ENCODE measurements around the gene ISG20L2. TPM values are rescaled to one million over a fixed set of nuclear protein-coding genes. Genes with fewer than 3 reads are reported as not detected.
A peak's percentile ranks its signal among the peaks of the same experiment; 100 is the strongest.

The ISG20L2 gene
- total and polyA plus RNA-seq, 5 donors from 2014 or later: 15.8 to 76.7 (median 17.7) TPM

GRCh38 chr1:156727926-156728598 is 504 bp downstream of the ISG20L2 start, which contains the start of gene METTL25B:
Gene METTL25B (plus strand): TSS chr1:156728469. CDS start chr1:156729105, 636 bp downstream.
- H3K4me1 Mint-ChIP-seq: peaks cover 7 to 31% (median 19%) of the 10 kb centered on the region in 4 donors
- Histone ChIP-seq H3K9me3 (ENCODE audit: control insufficient read depth in 2 of 2, low read length in 2 of 2) (no peaks in the 10 kb centered on the region), H3K4me1 (ENCODE audit: control insufficient read depth, insufficient read depth, low read length, poor library complexity, severe bottlenecking) (peaks cover 48% of the 10 kb centered on the region), H3K27me3 (ENCODE audit: control insufficient read depth, insufficient read depth, low read length) (no peaks in the 10 kb centered on the region), H3K4me3 (ENCODE audit: low read depth, low read length) (peak within 1 kb of the TSS; percentile 96), H3K36me3 (ENCODE audit: control insufficient read depth, insufficient read depth, low read length) (peaks cover 23% of the 10 kb centered on the region), H3K27ac (ENCODE audit: insufficient read depth, low read length, poor library complexity, severe bottlenecking) (peak within 1 kb of the TSS; percentile 99)
- no peaks in the 10 kb centered on the region for H3K27me3 Mint-ChIP-seq
- peak; percentile 57 to 61 for ATAC-seq (ENCODE audit: low read depth in 2 of 2)
- peaks cover 18% of the 10 kb centered on the region for H3K36me3 Mint-ChIP-seq
- no peak within 1 kb of the TSS for H3K4me3 Mint-ChIP-seq
- H3K9me3 Mint-ChIP-seq: no peaks in the 10 kb centered on the region
- DNase-seq: peak in 2 of 3 donors; percentile 72 to 89
- H3K27ac Mint-ChIP-seq: peak within 1 kb of the TSS in 2 of 3 donors; percentile 86 to 96

- no peaks in the 10 kb centered on the region for H3K27me3 Mint-ChIP-seq
- Histone ChIP-seq H3K9me3 (ENCODE audit: control insufficient read depth in 2 of 2, low read length in 2 of 2) (no peaks in the 10 kb centered on the region), H3K4me3 (ENCODE audit: low read depth, low read length) (peak overlapping the region; percentile 96), H3K27me3 (ENCODE audit: control insufficient read depth, insufficient read depth, low read length) (no peaks in the 10 kb centered on the region), H3K36me3 (ENCODE audit: control insufficient read depth, insufficient read depth, low read length) (peaks cover 28% of the 10 kb centered on the region), H3K27ac (ENCODE audit: insufficient read depth, low read length, poor library complexity, severe bottlenecking) (peak overlapping the region; percentile 99), H3K4me1 (ENCODE audit: control insufficient read depth, insufficient read depth, low read length, poor library complexity, severe bottlenecking) (peaks cover 48% of the 10 kb centered on the region)
- ATAC-seq (ENCODE audit: low read depth in 2 of 2) (no peak), DNase-seq (no peak)
- H3K27ac Mint-ChIP-seq: peak overlapping the region in 1 of 3 donors; percentile 96
- H3K4me1 Mint-ChIP-seq: peaks cover 7 to 31% (median 21%) of the 10 kb centered on the region in 4 donors
- no peaks in the 10 kb centered on the region for H3K9me3 Mint-ChIP-seq
- peaks cover 14% of the 10 kb centered on the region for H3K36me3 Mint-ChIP-seq
- H3K4me3 Mint-ChIP-seq: no peak overlapping the region
Measured at GRCh38 chr1:156727492-156727891, 1.1 kb downstream of the ISG20L2 start.

GRCh38 chr1:156726549-156727226 is 1.9 kb downstream of the ISG20L2 start:
- no peaks in the 10 kb centered on the region for H3K9me3 ChIP-seq (ENCODE audit: control insufficient read depth in 2 of 2, low read length in 2 of 2)
- Mint-ChIP-seq H3K4me1 (peaks cover 7 to 31% (median 21%) of the 10 kb centered on the region in 4 donors), H3K27me3 (no peaks in the 10 kb centered on the region), H3K27ac (no peak overlapping the region), H3K9me3 (no peaks in the 10 kb centered on the region), H3K36me3 (peaks cover 14% of the 10 kb centered on the region), H3K4me3 (no peak overlapping the region)
- no peaks in the 10 kb centered on the region for H3K27me3 ChIP-seq (ENCODE audit: control insufficient read depth, insufficient read depth, low read length)
- DNase-seq (peak in 2 of 3 donors; percentile 52 to 73), ATAC-seq (ENCODE audit: low read depth in 2 of 2) (no peak)
- H3K4me1 ChIP-seq (ENCODE audit: control insufficient read depth, insufficient read depth, low read length, poor library complexity, severe bottlenecking): peaks cover 48% of the 10 kb centered on the region
- peaks cover 33% of the 10 kb centered on the region for H3K36me3 ChIP-seq (ENCODE audit: control insufficient read depth, insufficient read depth, low read length)
- peak overlapping the region; percentile 99 for H3K27ac ChIP-seq (ENCODE audit: insufficient read depth, low read length, poor library complexity, severe bottlenecking)
- H3K4me3 ChIP-seq (ENCODE audit: low read depth, low read length): peak overlapping the region; percentile 96

- peaks cover 14% of the 10 kb centered on the region for H3K36me3 Mint-ChIP-seq
- no peak overlapping the region for H3K27ac Mint-ChIP-seq
- no peak overlapping the region for H3K4me3 Mint-ChIP-seq
- H3K9me3 Mint-ChIP-seq: no peaks in the 10 kb centered on the region
- Histone ChIP-seq H3K4me1 (ENCODE audit: control insufficient read depth, insufficient read depth, low read length, poor library complexity, severe bottlenecking) (peaks cover 48% of the 10 kb centered on the region), H3K27ac (ENCODE audit: insufficient read depth, low read length, poor library complexity, severe bottlenecking) (no peak overlapping the region), H3K27me3 (ENCODE audit: control insufficient read depth, insufficient read depth, low read length) (no peaks in the 10 kb centered on the region), H3K4me3 (ENCODE audit: low read depth, low read length) (peak overlapping the region; percentile 96), H3K9me3 (ENCODE audit: control insufficient read depth in 2 of 2, low read length in 2 of 2) (no peaks in the 10 kb centered on the region), H3K36me3 (ENCODE audit: control insufficient read depth, insufficient read depth, low read length) (peaks cover 42% of the 10 kb centered on the region)
- H3K27me3 Mint-ChIP-seq: no peaks in the 10 kb centered on the region
- peaks cover 7 to 30% (median 23%) of the 10 kb centered on the region in 4 donors for H3K4me1 Mint-ChIP-seq
- ATAC-seq (ENCODE audit: low read depth in 2 of 2): peak; percentile 13 to 29
- DNase-seq: peak; percentile 71 to 84 (median 79)
Measured at GRCh38 chr1:156725683-156726280, 2.8 kb downstream of the ISG20L2 start.

DNA sequence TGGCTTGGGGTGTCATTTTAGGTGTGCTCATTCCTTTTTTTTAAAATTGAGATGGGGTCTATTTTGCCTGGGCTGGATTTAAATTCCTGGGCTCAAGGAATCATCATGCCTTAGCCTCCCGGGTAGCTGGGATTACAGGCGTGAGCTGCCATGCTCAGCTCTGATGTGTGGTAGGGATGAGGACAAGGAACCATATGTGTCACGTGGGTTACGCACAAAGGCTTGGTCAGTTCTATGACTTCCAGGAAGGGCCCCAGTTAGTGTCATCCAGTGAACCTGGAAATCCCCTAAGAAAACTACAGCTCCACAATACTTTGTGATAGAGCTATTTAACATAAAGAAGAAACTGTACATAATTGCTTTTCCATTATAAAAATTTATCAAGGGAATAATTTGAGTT is 7.0 kb downstream of the ISG20L2 start:
- Histone ChIP-seq H3K27me3 (ENCODE audit: control insufficient read depth, insufficient read depth, low read length) (no peaks in the 10 kb centered on the region), H3K4me3 (ENCODE audit: low read depth, low read length) (no peak overlapping the region), H3K9me3 (ENCODE audit: control insufficient read depth in 2 of 2, low read length in 2 of 2) (no peaks in the 10 kb centered on the region), H3K36me3 (ENCODE audit: control insufficient read depth, insufficient read depth, low read length) (peaks cover 57% of the 10 kb centered on the region), H3K27ac (ENCODE audit: insufficient read depth, low read length, poor library complexity, severe bottlenecking) (no peak overlapping the region), H3K4me1 (ENCODE audit: control insufficient read depth, insufficient read depth, low read length, poor library complexity, severe bottlenecking) (peaks cover 27% of the 10 kb centered on the region)
- Mint-ChIP-seq H3K27ac (peak overlapping the region in 1 of 3 donors; percentile 11), H3K27me3 (no peaks in the 10 kb centered on the region), H3K4me3 (no peak overlapping the region), H3K36me3 (peaks cover 21% of the 10 kb centered on the region), H3K9me3 (no peaks in the 10 kb centered on the region), H3K4me1 (peaks cover 7 to 25% (median 13%) of the 10 kb centered on the region in 4 donors)
- DNase-seq (no peak), ATAC-seq (ENCODE audit: low read depth in 2 of 2) (no peak)

GRCh38 chr1:156721131-156721530 is 7.4 kb downstream of the ISG20L2 start:
- Mint-ChIP-seq H3K27ac (peak overlapping the region in 1 of 3 donors; percentile 11), H3K4me1 (peaks cover 7 to 29% (median 13%) of the 10 kb centered on the region in 4 donors), H3K27me3 (no peaks in the 10 kb centered on the region), H3K9me3 (no peaks in the 10 kb centered on the region), H3K36me3 (peaks cover 22% of the 10 kb centered on the region), H3K4me3 (no peak overlapping the region)
- Histone ChIP-seq H3K9me3 (ENCODE audit: control insufficient read depth in 2 of 2, low read length in 2 of 2) (no peaks in the 10 kb centered on the region), H3K4me1 (ENCODE audit: control insufficient read depth, insufficient read depth, low read length, poor library complexity, severe bottlenecking) (peaks cover 23% of the 10 kb centered on the region), H3K27ac (ENCODE audit: insufficient read depth, low read length, poor library complexity, severe bottlenecking) (no peak overlapping the region), H3K36me3 (ENCODE audit: control insufficient read depth, insufficient read depth, low read length) (peaks cover 57% of the 10 kb centered on the region), H3K4me3 (ENCODE audit: low read depth, low read length) (no peak overlapping the region), H3K27me3 (ENCODE audit: control insufficient read depth, insufficient read depth, low read length) (no peaks in the 10 kb centered on the region)
- DNase-seq (no peak), ATAC-seq (ENCODE audit: low read depth in 2 of 2) (no peak)

- Mint-ChIP-seq H3K36me3 (peaks cover 15% of the 10 kb centered on the region), H3K4me1 (peaks cover 3 to 28% (median 6%) of the 10 kb centered on the region in 4 donors), H3K27me3 (no peaks in the 10 kb centered on the region), H3K9me3 (no peaks in the 10 kb centered on the region), H3K4me3 (peak overlapping the region in 1 of 4 donors; percentile 5), H3K27ac (no peak overlapping the region)
- Histone ChIP-seq H3K27me3 (ENCODE audit: control insufficient read depth, insufficient read depth, low read length) (no peaks in the 10 kb centered on the region), H3K9me3 (ENCODE audit: control insufficient read depth in 2 of 2, low read length in 2 of 2) (no peaks in the 10 kb centered on the region), H3K36me3 (ENCODE audit: control insufficient read depth, insufficient read depth, low read length) (peaks cover 29% of the 10 kb centered on the region), H3K4me1 (ENCODE audit: control insufficient read depth, insufficient read depth, low read length, poor library complexity, severe bottlenecking) (no peaks in the 10 kb centered on the region), H3K4me3 (ENCODE audit: low read depth, low read length) (no peak overlapping the region), H3K27ac (ENCODE audit: insufficient read depth, low read length, poor library complexity, severe bottlenecking) (no peak overlapping the region)
- no peak for ATAC-seq (ENCODE audit: low read depth in 2 of 2)
- no peak for DNase-seq
Measured at GRCh38 chr1:156717351-156717750, 11.2 kb downstream of the ISG20L2 start.

Data from CD4-positive, CD25-positive, alpha-beta regulatory T cell (primary cell).